Stimulated activated CD4-positive, alpha-beta T cell treated with anti-CD3 and anti-CD28 coated beads, Interleukin-1b, Interleukin-23, amount 100 ng/mL, for 4 hours (primary cell): ENCODE results near the gene SREBF1.

Experiments used
- DNase-seq, 2 donors: peaks; one replicate each; pipeline ENCODE4 v3.0.0-alpha.2; 2020; ENCODE audit warnings: low read depth in 2 of 2

The SREBF1 gene

DNA sequence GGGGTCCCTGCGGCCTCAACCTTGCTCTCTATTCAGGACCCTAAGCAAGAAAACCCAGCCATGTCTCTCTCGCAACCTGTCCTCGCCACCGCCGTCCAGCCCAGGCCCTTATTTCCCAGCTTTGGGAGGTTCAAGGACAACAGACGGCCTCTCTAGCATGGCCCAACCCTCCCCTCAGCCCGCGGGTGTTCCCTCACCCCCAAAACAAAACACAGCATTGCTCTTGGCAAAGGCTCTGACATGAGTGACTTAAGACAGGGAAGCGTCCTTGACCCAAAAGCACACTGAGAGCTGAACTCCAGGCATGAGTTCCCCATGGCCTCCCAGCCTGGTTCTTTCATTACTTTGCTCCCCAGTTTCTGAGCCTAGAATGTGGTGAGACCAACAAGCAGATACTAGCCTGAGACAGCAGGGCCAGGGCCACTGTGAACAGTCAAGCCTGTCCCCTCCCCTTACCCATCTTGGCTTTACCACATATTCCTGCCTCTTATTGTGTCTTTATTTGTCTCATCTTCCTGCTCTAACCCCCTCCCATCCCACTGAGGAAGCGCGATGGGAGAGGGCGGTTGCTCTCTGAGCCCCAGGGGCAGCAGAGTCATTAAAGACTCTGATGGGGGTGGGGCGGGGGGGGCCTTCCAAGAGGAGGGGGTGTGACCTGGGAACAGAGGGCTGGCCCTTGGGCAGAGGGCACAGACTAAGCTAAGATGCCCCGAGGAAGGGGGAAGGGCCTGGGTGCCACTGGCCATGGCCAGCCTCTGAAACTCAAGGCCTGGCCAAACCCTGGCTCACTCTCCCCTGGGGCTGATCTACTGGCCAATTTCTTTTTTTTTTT lies 11.8 kb downstream of the SREBF1 start:
- DNase-seq, result no peak

DNA sequence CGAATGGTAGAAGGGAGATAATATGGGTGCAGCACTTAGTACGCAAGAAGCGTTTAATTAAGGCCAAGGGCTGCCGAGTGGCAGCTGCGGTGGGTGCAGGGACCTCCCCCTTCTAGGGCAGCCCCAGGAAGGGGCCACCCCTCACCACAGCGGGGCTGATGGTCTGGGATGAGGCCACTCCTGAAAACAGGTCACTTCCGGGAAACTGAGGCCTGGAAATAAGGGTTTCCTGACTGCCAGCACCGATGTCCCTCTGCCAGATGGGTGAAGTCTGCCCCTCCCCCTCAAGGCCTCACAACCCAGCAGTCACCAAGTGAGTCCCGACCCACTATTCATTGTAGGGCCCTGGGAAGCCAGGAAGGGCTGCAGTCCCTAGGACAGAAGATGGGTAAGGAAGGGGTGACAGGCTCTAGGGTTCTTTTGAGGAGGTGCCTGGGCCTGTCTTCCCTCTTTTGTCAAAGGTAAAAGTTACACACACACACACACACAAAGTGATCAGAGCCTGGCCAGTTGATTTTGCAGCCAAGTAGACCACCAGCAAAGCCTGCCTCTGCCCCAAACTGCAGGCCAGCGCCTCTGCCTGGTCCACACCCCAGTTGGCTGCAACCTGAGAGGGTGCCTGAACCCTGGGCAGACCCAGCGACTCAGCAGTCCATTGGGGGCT lies 12.5 kb downstream of the SREBF1 start:
- DNase-seq, result no peak

DNA sequence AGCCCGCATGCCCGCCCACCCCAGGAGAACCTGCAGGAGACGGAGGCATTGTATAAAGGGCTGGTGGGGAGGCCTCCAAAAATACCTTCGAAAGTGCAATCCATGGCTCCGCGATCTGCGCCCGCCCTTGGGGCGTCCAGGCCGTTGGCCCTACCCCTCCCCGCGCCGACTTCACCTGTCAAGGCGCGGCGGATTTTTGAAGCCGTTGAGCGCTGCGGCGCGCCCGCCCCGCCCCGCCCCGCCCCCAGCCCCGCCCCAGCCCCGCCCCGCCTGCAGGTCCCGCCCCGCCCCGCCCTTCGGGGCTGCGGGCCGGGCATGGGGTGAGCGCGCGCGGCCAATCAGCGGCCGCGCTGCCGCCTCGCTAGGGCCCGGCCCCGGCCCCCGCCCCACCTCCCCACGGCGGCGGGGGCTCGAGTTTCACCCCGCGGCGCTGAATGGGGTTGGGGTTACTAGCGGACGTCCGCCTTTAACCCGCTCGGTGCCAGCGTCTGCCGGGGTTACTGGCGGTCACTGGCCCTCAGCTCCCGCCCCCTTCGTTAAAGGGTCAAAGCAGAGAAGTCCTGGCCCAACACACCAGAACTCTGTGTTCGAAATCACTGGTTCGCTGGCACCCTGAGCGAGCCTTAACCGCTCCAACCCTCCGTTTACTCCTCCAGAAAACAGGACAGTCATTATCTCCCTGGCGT lies 13.2 kb downstream of the SREBF1 start:
- peak; percentile 54 to 62 for DNase-seq

DNA sequence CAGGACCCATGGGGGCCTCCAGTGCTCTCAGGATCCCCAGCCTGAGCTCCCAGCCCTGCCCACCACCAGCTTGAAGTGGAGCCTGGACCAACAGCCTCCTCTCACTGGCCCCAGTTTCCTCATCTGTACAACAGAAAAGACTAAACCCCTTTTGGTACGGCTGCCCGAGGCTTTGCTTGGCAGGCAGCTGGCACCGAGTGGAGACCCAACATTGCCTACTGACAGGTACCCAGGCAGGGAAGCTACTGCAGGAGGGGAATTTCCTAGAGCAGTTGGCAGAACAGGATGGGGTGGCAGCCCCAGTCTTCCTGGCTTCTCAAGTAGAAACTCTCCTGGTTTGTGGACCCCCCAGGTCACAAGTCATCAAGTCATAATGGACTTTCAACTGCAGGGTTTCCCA lies 14.2 kb downstream of the SREBF1 start:
- no peak for DNase-seq

DNA sequence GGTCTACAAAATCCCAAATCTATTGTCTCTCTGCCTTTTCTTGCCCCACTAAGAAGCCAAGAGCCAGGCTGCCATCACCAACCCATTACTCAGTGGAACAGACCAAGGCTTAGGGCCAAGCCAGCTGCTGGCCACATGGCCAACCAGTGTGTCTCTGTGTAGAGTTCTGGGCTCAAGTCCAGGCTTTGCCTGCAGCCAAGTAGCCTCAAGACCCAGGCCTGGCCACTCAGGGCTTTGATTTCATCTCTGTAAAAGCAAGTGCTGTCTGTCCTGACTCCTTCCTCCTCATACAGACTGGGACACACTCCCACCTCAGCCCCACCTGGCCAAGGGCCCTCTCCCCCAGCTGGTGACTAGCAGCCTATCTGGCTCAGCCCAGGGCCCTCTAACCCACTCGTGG lies 14.6 kb downstream of the SREBF1 start:
- DNase-seq, result no peak

DNA sequence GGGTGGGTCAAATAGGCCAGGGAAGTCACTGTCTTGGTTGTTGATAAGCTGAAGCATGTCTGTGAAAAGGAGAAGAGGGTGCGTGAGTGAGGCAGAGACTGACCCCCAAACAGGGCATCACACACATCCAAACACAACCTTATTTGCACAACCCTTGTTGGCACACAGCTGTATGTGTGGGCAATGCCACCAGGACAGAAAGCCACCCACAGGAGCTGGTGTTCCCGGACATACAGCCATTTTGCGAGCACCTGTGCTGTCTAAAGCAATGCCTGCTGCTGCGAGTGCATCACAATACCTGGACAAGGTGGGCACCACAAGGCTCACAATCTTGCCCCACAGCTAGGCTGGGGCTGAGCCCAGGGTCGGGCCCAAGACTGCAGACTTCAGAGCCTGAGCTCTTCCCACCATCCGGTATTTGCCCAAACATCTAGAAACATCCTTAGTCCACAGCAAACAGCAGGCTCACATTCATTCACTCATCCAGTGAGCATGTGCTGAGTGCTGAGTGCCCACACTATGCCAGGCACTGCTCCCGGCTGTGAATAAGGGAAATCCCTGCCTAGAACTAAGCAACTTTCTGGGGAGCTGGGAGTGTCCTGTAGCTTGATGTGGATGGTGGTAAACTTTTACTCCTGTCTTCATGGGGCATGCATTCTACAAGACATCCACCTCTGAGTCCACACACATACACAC lies 16.2 kb downstream of the SREBF1 start:
- DNase-seq, result no peak

DNA sequence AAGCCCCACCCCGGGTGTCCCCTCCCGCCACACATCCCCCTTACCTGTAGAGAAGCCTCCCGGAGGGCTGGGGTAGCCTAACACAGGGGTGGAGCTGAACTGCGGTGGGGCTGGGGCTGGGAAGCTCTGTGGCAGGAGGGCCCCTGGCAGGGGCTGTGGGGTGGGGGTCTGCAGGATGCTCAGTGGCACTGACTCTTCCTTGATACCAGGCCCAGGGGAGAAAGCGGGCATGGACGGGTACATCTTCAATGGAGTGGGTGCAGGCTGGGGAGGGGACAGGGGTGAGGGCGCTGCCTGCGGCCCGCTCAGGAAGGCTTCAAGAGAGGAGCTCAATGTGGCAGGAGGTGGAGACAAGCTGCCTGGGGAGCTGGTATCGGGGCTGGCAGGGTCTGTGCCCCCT lies 16.7 kb downstream of the SREBF1 start:
- DNase-seq, result no peak

DNA sequence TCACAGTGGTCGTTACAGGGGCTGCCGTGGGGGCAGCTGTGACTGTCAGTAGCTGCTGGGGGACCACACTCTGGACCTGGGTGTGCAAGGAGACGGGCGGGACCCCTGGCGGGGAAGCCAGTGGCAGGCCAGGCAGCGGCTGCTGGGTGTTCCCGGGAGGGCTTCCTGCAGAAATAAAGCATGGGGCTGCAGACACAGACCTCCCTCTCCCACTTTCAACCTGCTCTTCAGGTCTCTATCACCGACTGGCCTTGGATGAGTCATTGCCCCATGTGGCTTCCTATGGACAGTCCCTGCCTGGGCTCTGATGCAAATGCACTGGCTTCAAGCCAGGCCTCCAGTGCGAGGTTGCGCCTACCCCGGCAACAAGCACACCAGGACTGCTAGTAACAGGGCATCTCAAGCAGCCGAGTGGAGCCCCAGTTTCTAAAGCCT lies 17.2 kb downstream of the SREBF1 start:
- peak in 1 of 2 donors; percentile 51 for DNase-seq

DNA sequence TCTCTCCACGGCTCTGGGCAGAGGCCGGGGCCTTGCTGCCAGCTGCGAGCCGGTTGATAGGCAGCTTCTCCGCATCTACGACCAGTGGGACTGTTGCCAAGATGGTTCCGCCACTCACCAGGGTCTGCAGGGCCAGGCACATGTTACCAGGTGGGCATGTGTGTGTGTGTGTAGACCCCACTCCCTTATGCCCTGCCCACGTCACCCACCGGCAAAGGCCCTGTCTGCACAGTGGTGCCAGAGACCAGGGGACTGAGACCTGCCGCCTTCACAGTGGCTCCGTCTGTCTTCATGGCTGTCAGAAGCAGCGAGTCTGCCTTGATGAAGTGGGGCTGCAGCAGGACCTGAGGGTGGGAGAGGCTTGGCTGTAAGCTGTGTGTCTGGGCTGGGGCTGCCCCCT lies 17.7 kb downstream of the SREBF1 start:
- DNase-seq, result no peak

DNA sequence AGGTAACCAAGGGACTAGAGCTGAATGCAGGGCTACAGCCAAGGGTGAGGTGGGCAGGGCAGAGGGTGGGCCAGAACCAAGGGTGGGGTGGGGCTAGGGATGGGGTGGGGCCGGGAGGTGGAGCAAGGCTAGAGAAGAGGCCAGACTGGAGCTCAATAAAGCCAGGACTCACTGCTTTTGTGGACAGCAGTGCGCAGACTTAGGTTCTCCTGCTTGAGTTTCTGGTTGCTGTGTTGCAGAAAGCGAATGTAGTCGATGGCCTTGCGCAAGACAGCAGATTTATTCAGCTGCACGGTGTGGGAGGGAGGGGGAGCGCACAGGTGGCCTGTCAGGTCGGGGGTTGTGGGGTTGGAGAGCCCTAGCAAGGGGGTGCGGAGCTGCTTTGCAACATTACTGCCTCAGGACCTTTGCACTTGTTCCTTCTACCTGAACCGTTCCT lies 18.7 kb downstream of the SREBF1 start:
- no peak for DNase-seq

DNA sequence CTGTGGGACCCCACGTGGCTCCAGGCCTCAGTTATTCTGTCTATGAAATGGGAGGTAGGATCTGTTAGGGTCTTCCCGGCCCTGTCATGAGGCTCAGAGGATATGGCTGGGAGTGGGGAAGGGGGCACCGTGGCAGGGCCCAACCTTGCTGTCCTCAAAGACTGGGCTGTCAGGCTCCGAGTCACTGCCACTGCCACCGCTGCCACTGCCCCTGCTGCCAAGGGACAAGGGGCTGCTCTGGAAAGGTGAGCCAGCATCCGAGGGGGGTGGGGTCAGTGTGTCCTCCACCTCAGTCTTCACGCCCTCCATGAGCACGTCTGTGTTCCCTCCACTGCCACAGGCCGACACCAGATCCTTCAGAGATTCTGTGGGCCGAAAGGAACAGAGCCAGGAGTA lies 19.2 kb downstream of the SREBF1 start:
- no peak for DNase-seq

DNA sequence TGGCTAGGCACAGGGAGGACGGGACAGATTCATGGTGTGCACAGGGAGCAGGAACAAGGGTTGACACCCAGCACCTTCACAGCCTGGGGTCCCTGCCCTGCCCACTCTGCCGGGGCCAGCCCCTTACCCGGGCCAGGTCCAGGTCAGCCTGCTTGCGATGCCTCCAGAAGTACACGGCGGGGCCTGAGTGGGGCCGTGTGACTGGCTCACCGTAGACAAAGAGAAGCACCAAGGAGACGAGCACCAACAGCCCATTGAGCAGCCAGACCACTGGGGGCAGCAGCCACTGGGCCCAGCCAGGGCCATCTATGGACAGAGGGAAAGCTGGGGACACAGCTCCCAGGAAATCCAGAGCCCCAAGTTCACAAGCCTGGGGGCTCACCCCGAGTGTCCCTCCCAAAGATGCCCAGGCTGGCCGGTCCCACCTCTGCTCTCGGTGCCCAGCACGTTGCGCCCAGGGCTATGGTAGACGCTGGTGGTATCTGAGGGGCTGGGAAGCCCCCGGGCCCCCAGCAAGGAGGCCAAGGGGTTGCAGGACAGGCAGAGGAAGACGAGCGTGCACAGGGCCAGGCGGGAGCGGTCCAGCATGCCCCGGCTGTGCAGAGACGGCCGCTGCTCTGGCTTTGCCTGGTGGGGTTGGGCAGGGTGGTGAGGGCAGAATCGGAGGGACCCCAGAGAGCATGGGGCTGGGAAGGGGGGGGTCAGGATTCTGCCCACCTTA lies 19.8 kb downstream of the SREBF1 start:
- no peak for DNase-seq

DNA sequence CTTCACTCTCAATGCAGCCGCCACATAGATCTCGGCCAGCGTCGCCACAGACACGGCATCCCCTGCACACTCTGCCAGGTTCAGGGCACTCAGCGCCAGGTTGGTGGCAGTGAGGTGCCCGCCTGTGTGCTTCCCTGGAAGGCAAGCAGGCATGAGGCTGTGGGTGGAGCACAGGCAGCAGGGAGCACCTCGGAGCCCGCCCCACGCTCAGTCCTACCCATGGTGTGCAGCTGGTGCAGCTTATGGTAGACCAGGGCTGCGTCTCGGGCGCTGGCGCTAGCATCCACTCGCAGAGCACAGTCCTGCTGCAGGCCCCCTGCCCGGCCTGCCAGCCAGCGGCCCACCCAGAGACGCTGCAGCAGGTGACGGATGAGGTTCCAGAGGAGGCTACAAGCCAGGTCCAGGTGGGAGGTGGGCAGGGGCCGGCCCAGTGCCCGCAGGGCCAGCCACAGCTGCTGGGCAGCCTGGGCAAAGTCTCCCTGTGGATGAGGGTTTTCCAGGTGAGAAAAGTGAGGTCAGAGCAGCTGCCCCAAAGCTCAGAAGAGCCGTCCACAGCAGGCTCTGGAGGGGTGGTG lies 20.5 kb downstream of the SREBF1 start:
- no peak for DNase-seq

DNA sequence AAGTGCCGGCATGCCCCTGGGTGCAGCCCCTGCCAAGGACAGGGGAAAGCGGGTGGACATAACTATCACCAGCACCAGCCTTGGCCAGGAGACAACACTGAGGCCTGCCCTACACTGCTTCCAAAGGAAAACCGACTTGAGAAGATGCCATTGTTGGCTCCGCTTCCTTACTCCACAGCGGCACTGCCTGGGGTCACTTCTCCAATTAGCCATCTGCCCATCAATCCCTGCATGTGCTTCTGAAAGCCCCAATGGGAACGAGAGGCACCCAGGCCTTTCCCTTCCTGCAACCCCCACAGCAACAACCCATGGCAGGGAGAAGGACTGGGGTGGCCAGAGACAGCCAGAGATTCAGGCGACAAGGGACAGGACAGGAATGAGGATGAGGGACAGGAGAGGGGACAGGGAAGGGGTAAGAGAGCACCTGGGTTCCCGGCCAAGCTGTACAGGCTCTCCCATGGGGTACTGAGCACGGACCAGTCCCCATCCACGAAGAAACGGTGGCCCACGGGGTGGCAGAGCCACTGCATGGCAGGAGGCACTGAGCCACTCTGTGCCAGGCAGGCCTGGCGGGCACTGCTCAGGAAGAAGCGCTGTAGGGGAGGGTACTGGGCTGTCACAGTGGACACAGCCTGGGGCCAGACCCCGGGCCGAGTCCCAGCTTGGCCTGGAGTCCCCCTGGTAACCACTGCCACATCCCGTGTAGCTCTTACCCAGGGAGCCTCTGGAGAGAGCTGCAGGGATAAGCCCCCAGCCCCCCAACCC lies 21.2 kb downstream of the SREBF1 start:
- DNase-seq, result no peak

DNA sequence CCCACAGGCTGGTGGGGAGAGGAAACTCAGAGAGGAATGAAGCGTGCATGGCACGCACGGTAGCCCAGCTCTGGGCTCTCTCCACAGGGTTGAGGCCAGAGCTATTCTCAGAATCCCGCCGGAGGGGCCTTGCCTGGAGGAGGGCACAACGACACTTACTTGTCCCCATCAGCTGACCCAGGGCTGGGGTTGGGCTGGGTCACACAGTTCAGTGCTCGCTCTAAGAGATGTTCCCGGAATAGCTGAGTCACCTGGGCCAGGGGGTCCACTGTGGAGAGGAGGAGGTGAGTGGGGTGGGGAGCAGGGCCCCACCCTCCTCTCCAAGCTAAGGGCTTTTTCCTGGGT lies 21.8 kb downstream of the SREBF1 start:
- no peak for DNase-seq

DNA sequence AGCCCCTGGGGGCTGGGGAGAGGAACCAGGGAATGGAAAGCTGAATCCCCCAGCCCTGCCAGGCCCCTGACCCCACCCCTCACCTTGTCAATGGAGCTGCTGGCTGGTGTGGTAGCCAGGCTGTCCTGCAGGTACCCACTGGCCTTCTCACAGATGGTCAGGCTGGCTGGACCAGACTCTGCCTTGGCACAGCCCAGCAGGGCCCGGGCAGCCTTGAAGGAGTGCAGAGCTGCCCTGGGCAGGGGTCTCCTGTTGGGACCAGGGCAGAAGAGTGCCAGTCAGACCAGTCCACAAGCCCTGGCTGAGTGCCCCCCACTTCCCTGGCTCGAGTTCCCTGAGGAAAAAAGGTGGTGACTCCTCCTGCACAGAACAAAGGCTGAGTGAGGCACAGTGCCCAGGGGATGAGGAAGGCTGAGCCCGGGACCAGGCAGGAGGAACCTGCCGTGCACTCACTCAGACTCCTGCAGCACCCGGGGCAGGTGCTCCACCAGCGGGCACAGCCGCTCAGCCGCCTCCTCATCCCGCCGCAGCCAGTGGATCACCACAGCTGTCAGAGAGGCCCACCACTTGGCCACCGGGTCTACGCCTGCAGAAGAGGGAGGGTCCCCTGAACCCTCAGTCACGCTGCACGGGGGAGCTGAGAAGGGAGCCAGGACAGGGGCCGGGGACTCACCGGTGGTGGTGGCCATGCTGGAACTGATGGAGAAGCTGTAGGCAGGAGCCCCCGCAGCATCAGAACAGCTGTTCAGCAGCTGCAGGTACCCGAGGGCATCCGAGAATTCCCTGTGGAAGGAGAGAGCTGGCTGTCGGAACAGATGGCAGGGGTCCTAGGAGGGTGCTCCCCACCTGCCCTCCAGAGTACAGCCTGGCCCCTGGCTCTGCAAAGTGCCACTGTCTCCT lies 22.4 kb downstream of the SREBF1 start:
- DNase-seq, result no peak

DNA sequence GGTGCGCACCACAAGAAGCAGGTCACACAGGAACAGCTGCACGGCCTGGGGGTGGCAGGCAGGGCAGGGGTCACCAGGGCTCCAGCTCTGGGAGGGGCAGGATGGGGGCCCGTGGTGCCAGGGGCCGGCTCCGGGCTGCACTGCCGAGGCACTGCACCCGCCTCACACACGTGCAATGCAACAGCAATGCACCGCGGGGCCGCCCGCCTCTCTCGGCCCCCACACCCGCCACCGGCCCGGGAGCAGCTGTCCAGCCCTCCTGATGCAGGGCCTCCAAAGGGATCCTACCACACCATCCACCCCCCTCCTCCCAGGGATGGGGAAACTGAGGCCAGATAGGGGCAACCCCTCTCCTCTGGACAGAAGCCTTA lies 23.1 kb downstream of the SREBF1 start:
- no peak for DNase-seq

DNA sequence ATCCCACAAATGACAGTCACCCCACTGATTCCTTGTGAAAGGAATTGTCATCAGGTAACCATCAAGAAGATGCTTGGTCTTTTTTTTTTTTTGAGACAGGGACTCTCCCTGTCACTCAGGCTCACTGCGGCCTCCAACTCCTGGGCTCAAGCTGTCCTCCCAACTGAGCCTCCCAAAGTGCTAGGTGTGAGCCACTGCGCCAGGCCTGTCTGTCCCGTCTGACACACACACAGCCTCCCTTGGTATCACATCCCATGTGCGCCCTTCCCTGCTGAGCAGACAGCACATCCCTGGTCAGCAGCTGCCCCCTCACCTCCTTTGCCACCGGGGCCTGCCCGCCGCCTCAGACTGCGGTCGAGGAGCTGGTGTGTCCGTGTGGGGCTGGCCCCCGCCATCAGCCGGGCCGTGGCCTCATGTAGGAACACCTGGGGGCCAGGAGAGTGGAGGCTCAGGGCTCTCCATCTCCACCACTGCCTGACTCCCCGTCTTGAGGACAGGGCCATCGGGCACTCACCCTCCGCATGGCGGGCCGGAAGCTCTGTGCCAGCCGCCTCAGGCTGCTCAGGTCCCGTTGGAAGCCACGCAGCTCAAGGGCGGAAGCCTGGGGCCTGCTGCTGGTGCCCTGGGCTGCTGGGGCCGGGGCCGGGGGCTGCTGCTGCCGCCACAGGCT lies 23.6 kb downstream of the SREBF1 start:
- no peak for DNase-seq
